ENCODE measurements around the gene HLA-DRB5.

GRCh38 chr6:32483968-32484613 lies 46.0 kb downstream of the HLA-DRB5 start:
- no peak for TF ChIP-seq CTCF (conservative IDR thresholded peaks at IDR 0.05; ENCODE audit: low read depth, low read length)
- TF ChIP-seq, protein P1, sequence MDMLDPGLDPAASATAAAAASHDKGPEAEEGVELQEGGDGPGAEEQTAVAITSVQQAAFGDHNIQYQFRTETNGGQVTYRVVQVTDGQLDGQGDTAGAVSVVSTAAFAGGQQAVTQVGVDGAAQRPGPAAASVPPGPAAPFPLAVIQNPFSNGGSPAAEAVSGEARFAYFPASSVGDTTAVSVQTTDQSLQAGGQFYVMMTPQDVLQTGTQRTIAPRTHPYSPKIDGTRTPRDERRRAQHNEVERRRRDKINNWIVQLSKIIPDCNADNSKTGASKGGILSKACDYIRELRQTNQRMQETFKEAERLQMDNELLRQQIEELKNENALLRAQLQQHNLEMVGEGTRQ (IDR thresholded peaks at IDR 0.05; ENCODE audit: low read depth, low read length) = no peak
- TF ChIP-seq POLR2A (IDR thresholded peaks at IDR 0.05; ENCODE audit: low read depth, low read length) = no peak
- no peak for TF ChIP-seq RFX5 (IDR thresholded peaks at IDR 0.05; ENCODE audit: low read depth, low read length)
- no peak for TF ChIP-seq CEBPB (IDR thresholded peaks at IDR 0.05; ENCODE audit: low read depth, low read length)
- no peak for TF ChIP-seq SMC3 (IDR thresholded peaks at IDR 0.05; ENCODE audit: low read depth, low read length)
- no peak for TF ChIP-seq CHD1 (IDR thresholded peaks at IDR 0.05; ENCODE audit: low read depth, low read length)
- no peak for TF ChIP-seq RAD21 (IDR thresholded peaks at IDR 0.05; ENCODE audit: low read length)

Data from IMR-90 (cell line).